ENCODE data around the gene OSER1. TPM values are rescaled to one million over a fixed set of nuclear protein-coding genes. Genes with fewer than 3 reads are reported as not detected.

OSER1 gene
- total RNA-seq, 1 donor from 2014 or later = 51.8 TPM

GRCh38 chr20:44212792-44213191, 2.2 kb upstream of the OSER1 start:
- H3K36me3 Mint-ChIP-seq = no peaks in the 10 kb centered on the region
- DNase-seq (ENCODE audit: low spot score) = no peak
- Histone ChIP-seq H2AFZ (replicated peaks) (no peak overlapping the region), H3K4me3 (no peak overlapping the region), H3K9me3 (ENCODE audit: low read depth) (no peaks in the 10 kb centered on the region), H3K79me2 (ENCODE audit: low read depth) (peaks cover 39% of the 10 kb centered on the region), H3K27ac (no peak overlapping the region), H3F3A (ENCODE audit: low read depth) (peaks cover 19% of the 10 kb centered on the region), H3K27me3 (no peaks in the 10 kb centered on the region), H3K4me2 (no peak overlapping the region), H4K20me1 (ENCODE audit: low read depth) (peaks cover 27% of the 10 kb centered on the region), H3K9ac (no peak overlapping the region), H3K4me1 (peaks cover 12% of the 10 kb centered on the region), H3K36me3 (no peaks in the 10 kb centered on the region)
- H3K27ac Mint-ChIP-seq = no peak overlapping the region
- H3K9me3 Mint-ChIP-seq = no peaks in the 10 kb centered on the region
- peaks cover 5% of the 10 kb centered on the region for H3K27me3 Mint-ChIP-seq (ENCODE audit: insufficient read depth, low read depth)
- TF ChIP-seq EZH2phosphoT487 (IDR thresholded peaks at IDR 0.05) = no peak
- TF ChIP-seq, protein P1, sequence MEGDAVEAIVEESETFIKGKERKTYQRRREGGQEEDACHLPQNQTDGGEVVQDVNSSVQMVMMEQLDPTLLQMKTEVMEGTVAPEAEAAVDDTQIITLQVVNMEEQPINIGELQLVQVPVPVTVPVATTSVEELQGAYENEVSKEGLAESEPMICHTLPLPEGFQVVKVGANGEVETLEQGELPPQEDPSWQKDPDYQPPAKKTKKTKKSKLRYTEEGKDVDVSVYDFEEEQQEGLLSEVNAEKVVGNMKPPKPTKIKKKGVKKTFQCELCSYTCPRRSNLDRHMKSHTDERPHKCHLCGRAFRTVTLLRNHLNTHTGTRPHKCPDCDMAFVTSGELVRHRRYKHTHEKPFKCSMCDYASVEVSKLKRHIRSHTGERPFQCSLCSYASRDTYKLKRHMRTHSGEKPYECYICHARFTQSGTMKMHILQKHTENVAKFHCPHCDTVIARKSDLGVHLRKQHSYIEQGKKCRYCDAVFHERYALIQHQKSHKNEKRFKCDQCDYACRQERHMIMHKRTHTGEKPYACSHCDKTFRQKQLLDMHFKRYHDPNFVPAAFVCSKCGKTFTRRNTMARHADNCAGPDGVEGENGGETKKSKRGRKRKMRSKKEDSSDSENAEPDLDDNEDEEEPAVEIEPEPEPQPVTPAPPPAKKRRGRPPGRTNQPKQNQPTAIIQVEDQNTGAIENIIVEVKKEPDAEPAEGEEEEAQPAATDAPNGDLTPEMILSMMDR (IDR thresholded peaks at IDR 0.05) = no peak
- no peak for TF ChIP-seq EZH2 (IDR thresholded peaks at IDR 0.05)
- peaks cover 40% of the 10 kb centered on the region for H3K4me1 Mint-ChIP-seq
- no peak overlapping the region for H3K4me3 Mint-ChIP-seq

DNA sequence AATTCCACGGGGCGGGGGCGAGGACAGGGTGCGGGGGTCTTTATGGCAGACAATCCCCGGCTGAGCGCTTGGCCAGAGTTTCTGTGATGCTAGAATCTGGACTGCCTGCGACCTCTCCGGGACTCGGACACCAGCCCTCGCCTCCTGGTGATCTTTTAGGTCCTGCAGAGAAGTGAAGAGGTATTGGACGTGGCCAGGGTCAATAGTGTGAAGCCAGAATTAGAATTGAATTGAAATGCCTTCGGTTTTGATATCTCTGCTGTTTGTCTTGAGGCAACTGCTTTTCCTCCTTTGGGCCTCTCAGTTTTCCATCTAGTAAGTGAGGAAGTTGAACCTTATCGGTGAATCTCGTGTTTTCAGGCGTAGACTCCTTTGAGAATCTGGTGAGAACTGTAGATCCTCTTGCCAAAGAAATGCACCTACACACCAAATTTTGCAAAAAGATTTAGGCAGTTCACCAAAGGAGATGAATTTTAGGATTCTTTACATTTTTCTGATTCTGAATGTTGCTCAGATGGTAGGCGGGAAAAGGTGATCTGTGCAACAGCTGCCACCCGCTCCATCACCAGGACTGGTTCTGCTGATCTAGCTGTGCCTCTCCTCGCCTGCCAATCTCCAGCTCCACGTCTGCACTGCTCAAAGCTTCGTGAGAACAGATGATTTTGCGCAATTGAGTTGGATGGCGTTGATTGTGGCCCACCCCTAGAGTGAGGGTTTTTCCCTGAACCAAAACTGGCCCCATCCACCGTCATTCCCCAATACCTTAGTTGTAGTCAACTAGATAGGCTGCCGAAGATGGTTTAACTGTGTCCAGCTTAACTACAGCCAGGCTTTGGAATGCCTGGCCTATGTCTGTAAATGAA, 837 bp upstream of the OSER1 start:
- Mint-ChIP-seq H3K4me3 (peak overlapping the region; percentile 99), H3K27me3 (ENCODE audit: insufficient read depth, low read depth) (peaks cover 5% of the 10 kb centered on the region), H3K27ac (peak overlapping the region; percentile 70), H3K4me1 (peaks cover 44% of the 10 kb centered on the region), H3K36me3 (no peaks in the 10 kb centered on the region), H3K9me3 (no peaks in the 10 kb centered on the region)
- H3K27ac ChIP-seq = peak overlapping the region; percentile 70
- peak overlapping the region; percentile 40 for H2AFZ ChIP-seq (replicated peaks)
- H3K4me3 ChIP-seq = peak overlapping the region; percentile 80
- peaks cover 12% of the 10 kb centered on the region for H3K4me1 ChIP-seq
- peak; percentile 26 for DNase-seq (ENCODE audit: low spot score)
- peak overlapping the region; percentile 72 for H3K9ac ChIP-seq
- TF ChIP-seq EZH2phosphoT487 (IDR thresholded peaks at IDR 0.05) = no peak
- no peak for TF ChIP-seq EZH2 (IDR thresholded peaks at IDR 0.05)
- TF ChIP-seq, protein P1 (IDR thresholded peaks at IDR 0.05) = no peak
- no peaks in the 10 kb centered on the region for H3K9me3 ChIP-seq (ENCODE audit: low read depth)
- H4K20me1 ChIP-seq (ENCODE audit: low read depth) = peaks cover 41% of the 10 kb centered on the region
- H3K36me3 ChIP-seq = no peaks in the 10 kb centered on the region
- H3K4me2 ChIP-seq = peak overlapping the region; percentile 88
- H3K27me3 ChIP-seq = no peaks in the 10 kb centered on the region
- peaks cover 19% of the 10 kb centered on the region for H3F3A ChIP-seq (ENCODE audit: low read depth)
- H3K79me2 ChIP-seq (ENCODE audit: low read depth) = peaks cover 53% of the 10 kb centered on the region

DNA sequence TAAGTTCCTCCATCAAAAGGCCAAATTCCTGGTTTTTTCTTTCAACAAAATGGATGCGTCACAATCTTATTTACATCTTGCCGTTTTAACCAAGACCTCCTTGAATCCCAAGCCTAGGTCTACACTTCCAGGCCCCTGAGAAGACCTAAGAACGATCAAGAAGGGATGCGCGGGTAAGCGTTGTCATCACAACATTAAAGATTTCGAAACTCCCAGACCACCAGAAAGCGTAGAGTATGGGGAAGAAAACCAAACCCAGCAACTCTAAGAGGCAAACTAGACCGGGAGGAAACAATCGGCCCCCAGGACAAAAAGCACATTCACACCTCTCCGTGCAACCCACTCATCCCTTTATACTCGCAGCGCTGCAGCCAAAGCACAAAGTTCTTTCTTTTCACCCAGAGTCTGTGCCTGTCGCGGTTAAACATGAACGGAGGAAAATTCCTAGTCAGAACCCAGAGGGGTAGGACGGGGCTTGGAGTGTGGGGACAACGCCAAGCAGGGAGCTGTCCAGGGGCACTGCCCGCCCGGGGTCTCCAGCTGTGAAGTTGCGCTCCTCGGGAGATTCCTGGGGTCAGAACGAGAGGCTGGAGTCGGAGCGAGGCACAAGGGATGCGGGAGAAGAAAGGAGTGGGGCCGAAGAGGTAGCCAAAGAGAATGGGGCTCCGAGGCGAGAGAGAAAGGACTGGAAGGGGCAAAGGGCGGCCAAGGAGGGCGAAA, 725 bp downstream of the OSER1 start:
- Mint-ChIP-seq H3K9me3 (no peaks in the 10 kb centered on the region), H3K4me3 (peak overlapping the region; percentile 99), H3K27me3 (ENCODE audit: insufficient read depth, low read depth) (peaks cover 5% of the 10 kb centered on the region), H3K4me1 (peaks cover 48% of the 10 kb centered on the region), H3K36me3 (no peaks in the 10 kb centered on the region), H3K27ac (peak overlapping the region; percentile 99)
- no peaks in the 10 kb centered on the region for H3K27me3 ChIP-seq
- peaks cover 46% of the 10 kb centered on the region for H4K20me1 ChIP-seq (ENCODE audit: low read depth)
- H3K27ac ChIP-seq = peak overlapping the region; percentile 98
- H3K4me1 ChIP-seq = peaks cover 12% of the 10 kb centered on the region
- H3K79me2 ChIP-seq (ENCODE audit: low read depth) = peaks cover 68% of the 10 kb centered on the region
- peaks cover 19% of the 10 kb centered on the region for H3F3A ChIP-seq (ENCODE audit: low read depth)
- peak; percentile 71 for DNase-seq (ENCODE audit: low spot score)
- TF ChIP-seq EZH2phosphoT487 (IDR thresholded peaks at IDR 0.05) = no peak
- TF ChIP-seq, protein P1 (IDR thresholded peaks at IDR 0.05) = no peak
- no peaks in the 10 kb centered on the region for H3K9me3 ChIP-seq (ENCODE audit: low read depth)
- H3K9ac ChIP-seq = peak overlapping the region; percentile 94
- no peaks in the 10 kb centered on the region for H3K36me3 ChIP-seq
- peak overlapping the region; percentile 80 for H3K4me3 ChIP-seq
- no peak overlapping the region for H2AFZ ChIP-seq (replicated peaks)
- peak overlapping the region; percentile 95 for H3K4me2 ChIP-seq

All from neural progenitor cell (in vitro differentiated cells).